HEK293 (cell line): ENCODE data around the gene PHAF1.

ENCODE experiments used
- GLI4 ChIP-seq: fragments of 450-650 bp; formaldehyde crosslinking; IDR thresholded peaks from 2 replicates; pipeline ENCODE4 v1.5.1; 2016; ENCODE audit warnings: missing biosample characterization, missing genetic modification characterization
- YY1 ChIP-seq: fragments of 450-650 bp; formaldehyde crosslinking; IDR thresholded peaks from 2 replicates; pipeline ENCODE4 v1.5.1; 2018; ENCODE audit warnings: missing biosample characterization, missing genetic modification characterization
- ZNF10 ChIP-seq: fragments of 450-650 bp; formaldehyde crosslinking; IDR thresholded peaks from 2 replicates; pipeline ENCODE4 v1.5.1; 2017; ENCODE audit warnings: missing biosample characterization, missing genetic modification characterization
- ZNF133 ChIP-seq: fragments of 450-650 bp; formaldehyde crosslinking; IDR thresholded peaks from 2 replicates; pipeline ENCODE4 v1.5.1; 2016; ENCODE audit warnings: missing biosample characterization, missing genetic modification characterization
- ZNF175 ChIP-seq: fragments of 450-650 bp; formaldehyde crosslinking; IDR thresholded peaks from 2 replicates; pipeline ENCODE4 v1.5.1; 2016; ENCODE audit warnings: missing biosample characterization, missing genetic modification characterization
- ZNF292 ChIP-seq: fragments of 450-650 bp; formaldehyde crosslinking; IDR thresholded peaks from 2 replicates; pipeline ENCODE4 v1.5.1; 2016; ENCODE audit warnings: low read depth, missing biosample characterization, missing genetic modification characterization, borderline replicate concordance
- ZNF394 ChIP-seq: fragments of 450-650 bp; formaldehyde crosslinking; IDR thresholded peaks from 2 replicates; pipeline ENCODE4 v1.5.1; 2016; ENCODE audit warnings: missing biosample characterization, missing genetic modification characterization, mild to moderate bottlenecking, moderate library complexity, borderline replicate concordance
- ZNF585B ChIP-seq: fragments of 450-650 bp; formaldehyde crosslinking; IDR thresholded peaks from 2 replicates; pipeline ENCODE4 v1.5.1; 2016; ENCODE audit warnings: missing biosample characterization, missing genetic modification characterization
- ZNF600 ChIP-seq: fragments of 450-650 bp; formaldehyde crosslinking; IDR thresholded peaks from 2 replicates; pipeline ENCODE4 v1.5.1; 2016; ENCODE audit warnings: missing biosample characterization, missing genetic modification characterization
- ZNF701 ChIP-seq: fragments of 450-650 bp; formaldehyde crosslinking; IDR thresholded peaks from 2 replicates; pipeline ENCODE4 v1.5.1; 2016; ENCODE audit warnings: missing biosample characterization, missing genetic modification characterization
- ZNF707 ChIP-seq: fragments of 450-650 bp; formaldehyde crosslinking; IDR thresholded peaks from 2 replicates; pipeline ENCODE4 v1.5.1; 2016; ENCODE audit warnings: missing biosample characterization, missing genetic modification characterization
- TF ChIP-seq, protein P1 (sequence below): fragments of 450-650 bp; formaldehyde crosslinking; IDR thresholded peaks from 2 replicates; pipeline ENCODE4 v1.5.1; 2016; ENCODE audit warnings: missing biosample characterization, missing genetic modification characterization
- TF ChIP-seq, protein P2 (sequence below): fragments of 450-650 bp; formaldehyde crosslinking; IDR thresholded peaks from 2 replicates; pipeline ENCODE4 v1.5.1; 2016; ENCODE audit warnings: missing biosample characterization, missing genetic modification characterization

DNA sequence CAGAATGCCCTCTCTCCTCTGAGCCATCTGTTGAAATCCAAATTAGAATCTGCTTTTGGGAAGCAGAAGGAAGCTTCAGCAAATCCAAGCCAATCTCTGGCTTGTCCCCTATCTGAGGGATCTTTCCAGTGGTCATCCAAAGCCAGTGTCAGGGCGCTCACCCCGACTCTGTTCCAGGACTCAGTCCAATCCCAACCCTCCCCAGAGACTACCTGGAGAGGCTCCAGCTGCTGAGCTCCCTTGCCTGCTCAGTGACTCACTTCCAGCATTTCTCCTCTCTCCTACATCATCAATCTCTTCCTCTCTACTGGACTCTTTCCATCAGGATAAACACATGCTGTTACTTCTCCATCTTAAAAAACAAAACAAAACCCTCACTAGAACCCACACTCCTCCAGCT, 71.6 kb downstream of the PHAF1 start:
- no peak for TF ChIP-seq ZNF707
- TF ChIP-seq ZNF585B (tag by site-specific recombination), result no peak
- TF ChIP-seq ZNF10 (tag by site-specific recombination), result no peak
- no peak for TF ChIP-seq GLI4 (tag by site-specific recombination)
- no peak for TF ChIP-seq YY1 (tag by site-specific recombination)
- TF ChIP-seq, protein P1, sequence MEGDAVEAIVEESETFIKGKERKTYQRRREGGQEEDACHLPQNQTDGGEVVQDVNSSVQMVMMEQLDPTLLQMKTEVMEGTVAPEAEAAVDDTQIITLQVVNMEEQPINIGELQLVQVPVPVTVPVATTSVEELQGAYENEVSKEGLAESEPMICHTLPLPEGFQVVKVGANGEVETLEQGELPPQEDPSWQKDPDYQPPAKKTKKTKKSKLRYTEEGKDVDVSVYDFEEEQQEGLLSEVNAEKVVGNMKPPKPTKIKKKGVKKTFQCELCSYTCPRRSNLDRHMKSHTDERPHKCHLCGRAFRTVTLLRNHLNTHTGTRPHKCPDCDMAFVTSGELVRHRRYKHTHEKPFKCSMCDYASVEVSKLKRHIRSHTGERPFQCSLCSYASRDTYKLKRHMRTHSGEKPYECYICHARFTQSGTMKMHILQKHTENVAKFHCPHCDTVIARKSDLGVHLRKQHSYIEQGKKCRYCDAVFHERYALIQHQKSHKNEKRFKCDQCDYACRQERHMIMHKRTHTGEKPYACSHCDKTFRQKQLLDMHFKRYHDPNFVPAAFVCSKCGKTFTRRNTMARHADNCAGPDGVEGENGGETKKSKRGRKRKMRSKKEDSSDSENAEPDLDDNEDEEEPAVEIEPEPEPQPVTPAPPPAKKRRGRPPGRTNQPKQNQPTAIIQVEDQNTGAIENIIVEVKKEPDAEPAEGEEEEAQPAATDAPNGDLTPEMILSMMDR (tag by site-specific recombination), result no peak
- TF ChIP-seq, protein P2, sequence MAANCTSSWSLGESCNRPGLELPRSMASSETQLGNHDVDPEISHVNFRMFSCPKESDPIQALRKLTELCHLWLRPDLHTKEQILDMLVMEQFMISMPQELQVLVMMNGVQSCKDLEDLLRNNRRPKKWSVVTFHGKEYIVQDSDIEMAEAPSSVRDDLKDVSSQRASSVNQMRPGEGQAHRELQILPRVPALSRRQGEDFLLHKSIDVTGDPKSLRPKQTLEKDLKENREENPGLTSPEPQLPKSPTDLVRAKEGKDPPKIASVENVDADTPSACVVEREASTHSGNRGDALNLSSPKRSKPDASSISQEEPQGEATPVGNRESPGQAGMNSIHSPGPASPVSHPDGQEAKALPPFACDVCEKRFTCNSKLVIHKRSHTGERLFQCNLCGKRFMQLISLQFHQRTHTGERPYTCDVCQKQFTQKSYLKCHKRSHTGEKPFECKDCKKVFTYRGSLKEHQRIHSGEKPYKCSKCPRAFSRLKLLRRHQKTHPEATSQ, result no peak
- TF ChIP-seq ZNF600 (tag by site-specific recombination), result no peak
- no peak for TF ChIP-seq ZNF701
- no peak for TF ChIP-seq ZNF394 (tag by site-specific recombination)
- no peak for TF ChIP-seq ZNF133 (tag by site-specific recombination)
- no peak for TF ChIP-seq ZNF175
- TF ChIP-seq ZNF292 (tag by site-specific recombination), result no peak
